GM18508 (cell line): ENCODE data around the gene TARP.
"Not testable (repeated sequence)": the region's sequence is repeated elsewhere in the genome, so short reads cannot be mapped to it uniquely, and the experiment has no call there.

Experiments used
- ATAC-seq: cut with Tn5 transposase; IDR thresholded peaks from one replicate; pipeline ENCODE4 v1.9.1; 2021; ENCODE audit warnings: moderate number of reproducible peaks; ENCODE audit not compliant: insufficient read depth, unreplicated experiment

TARP gene

DNA sequence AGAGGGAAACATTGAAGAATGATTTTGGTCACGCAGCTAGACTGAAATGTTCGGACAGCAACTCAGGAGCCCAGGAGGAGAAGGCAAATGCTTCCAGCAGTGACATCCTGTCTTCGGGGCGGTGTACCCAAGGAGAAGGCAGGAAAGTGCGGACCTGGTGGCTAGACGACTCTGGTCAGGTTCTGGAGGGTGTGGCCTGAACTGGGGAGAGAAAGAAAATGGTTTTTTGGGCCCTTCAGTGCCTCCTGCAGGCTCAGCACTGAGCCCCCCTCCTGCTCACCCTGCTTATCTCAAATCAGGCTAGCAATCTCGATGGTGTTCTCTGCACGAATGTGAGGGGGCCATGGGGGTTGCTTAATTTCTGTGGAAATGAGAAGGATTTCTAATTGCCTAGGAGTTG lies 26.7 kb upstream of the TARP start:
- no peak for ATAC-seq

DNA sequence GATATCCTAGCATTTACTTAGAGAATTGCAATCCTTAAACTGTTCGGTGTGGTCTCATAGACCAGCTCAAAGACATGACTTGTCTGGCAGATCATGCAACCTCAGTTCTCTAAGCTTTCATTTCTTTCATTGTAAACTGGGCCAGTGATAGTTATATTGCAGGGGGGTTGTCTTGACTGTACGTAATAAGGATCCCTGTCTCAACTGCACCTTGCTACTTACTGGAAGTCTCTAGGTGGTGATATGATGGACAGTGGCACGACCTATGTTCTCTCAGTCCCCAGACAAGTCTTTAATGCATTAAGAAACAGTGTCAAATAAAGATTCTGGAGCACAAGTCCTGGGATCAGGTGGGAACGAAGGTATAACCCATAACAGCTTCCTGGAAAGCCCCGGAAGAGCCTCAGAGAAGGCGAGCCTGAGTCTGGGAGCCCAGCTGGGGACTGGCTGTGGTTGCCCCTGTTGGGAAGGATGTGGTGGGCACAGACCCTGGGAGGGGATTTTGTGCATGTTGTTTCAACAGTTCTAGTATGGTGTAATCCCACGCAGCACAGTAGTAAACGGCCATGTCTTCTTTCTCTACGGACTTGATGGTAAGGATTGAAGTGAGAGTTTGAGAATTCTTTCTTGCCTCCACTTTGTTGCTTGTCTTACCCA lies 26.0 kb upstream of the TARP start:
- no peak for ATAC-seq

DNA sequence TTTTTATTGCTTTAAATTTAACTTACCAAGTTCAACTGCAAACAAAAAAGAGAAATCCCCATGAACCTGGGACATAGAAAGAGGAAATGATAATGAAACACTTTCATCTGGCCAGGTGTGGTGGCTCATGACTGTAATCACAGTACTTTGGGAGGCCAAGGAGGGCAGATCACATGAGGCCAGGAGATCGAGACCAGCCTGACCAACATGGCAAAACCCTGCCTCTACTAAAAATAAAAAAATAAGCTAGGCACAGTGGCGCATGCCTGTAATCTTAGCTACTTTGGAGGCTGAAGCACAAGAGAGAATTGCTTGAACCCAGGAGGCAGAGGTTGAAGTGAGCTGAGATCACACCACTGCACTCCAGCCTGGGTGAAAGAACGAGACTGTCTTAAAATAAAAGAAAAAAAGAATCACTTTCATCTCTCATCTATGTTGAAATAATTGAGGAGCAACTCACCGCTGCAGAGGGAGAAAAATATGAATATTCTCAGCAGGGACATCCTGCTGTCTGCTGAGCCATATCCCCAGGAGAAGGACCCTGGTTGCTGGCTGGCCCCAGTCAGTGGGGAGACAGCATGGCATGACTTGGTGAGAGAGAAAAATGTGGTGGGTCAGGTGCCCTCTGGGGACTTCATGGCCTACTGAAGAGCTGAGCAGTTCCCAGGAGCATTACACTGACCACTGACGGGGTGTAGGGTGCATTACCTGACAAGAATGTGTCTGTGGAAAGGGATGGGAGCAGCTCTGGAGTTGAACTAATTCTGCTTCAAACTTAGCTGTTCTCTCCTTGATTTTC lies 22.8 kb upstream of the TARP start:
- ATAC-seq: no peak

DNA sequence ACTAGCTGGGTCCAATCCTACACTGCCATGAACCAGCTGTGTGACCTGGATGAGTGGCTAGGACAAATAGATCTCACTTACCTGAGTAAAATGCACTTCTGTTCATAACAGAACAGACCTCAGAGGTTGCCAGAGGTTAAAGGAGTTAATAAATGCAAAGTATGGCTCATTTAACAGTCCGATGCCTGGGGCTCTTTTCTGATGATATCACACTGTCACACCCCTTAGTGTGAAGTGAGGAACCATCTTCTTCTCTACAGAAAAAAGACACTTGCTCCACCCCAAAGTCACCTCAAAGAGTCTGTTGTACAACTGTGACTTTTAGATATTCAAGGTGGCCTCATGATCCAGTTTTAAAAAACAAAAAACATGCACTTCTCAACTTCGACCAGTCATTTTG lies 21.5 kb upstream of the TARP start:
- ATAC-seq: no peak

DNA sequence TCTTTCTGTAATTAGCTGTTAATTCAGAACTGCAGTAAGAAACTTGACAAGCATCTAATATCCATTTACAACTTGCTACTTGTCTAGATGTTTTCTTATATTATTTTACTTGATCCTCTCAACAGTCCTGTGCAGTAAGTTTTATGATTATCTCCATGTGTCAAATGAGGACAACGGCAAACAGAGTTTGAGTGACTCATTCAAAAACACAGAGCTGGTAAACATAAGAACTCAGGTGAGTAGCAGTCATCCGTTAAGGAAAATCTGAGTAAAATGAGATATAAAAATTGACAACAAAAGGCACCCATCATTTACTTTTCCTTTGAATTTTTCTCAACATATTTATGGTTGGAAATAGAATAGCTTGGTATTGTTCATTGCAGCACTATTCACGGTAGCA lies 19.0 kb upstream of the TARP start:
- ATAC-seq: no peak

DNA sequence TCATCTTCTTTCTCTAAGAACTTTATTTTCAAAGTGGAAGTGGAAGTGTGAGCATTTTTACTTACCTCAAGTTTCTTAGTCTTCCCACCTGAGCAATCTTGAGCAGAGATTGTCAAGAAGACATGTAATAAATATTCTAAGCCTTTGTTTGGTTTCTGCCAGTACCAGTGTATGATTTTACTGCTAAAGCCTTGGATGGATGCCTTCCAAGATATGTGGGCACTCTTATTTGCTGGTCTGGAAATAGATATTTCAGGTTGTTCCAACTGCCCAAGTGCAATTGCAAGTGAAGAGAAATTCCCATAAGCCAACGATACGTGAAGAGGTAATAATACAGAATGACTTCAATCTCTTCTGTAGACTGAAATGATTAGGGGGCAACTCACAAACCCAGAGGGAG lies 18.2 kb upstream of the TARP start:
- ATAC-seq: no peak

DNA sequence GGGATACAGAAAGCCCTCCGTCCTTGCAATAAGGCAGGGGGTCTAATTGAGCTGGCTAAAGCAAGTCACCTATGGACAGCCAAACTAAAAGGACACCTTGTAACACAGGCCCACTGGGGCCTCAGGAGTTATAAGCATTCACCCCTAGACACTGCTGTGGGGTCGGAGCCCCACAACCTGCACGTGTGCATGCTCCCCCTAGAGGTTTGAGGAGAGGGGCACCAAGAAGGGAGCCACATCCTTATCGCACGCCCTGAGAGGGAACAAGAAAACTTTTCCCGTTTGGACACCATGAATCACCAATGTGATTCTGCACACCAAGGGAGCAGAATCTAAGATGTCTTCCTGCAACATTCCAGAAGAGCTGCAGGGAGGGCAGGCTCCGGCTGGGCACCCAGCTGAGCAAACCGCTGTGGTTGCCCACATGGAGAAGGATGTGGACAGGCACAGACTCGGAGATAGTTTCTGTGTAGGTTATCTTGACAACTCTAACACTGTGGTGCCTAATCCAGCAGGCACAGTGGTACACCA lies 17.7 kb upstream of the TARP start:
- ATAC-seq: no peak

DNA sequence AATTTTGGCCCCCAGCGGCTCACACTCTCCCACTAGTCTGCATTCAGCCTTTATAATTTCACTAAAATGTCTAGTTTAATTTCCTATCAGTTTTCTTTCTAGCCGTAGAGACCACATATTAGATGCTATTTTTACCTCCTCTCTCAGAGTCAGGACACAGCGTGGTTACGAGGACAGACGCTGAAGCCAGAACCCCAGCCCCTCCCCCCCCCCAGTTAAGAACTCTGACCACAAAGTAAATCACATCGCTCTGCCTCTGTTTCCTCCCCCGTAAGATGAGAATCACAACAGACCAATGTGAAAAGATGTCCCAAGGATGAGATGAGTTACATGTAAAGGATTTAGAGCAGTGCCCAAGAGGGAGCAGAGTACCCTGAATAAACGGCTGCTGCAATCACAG lies 11.1 kb upstream of the TARP start:
- no peak for ATAC-seq

DNA sequence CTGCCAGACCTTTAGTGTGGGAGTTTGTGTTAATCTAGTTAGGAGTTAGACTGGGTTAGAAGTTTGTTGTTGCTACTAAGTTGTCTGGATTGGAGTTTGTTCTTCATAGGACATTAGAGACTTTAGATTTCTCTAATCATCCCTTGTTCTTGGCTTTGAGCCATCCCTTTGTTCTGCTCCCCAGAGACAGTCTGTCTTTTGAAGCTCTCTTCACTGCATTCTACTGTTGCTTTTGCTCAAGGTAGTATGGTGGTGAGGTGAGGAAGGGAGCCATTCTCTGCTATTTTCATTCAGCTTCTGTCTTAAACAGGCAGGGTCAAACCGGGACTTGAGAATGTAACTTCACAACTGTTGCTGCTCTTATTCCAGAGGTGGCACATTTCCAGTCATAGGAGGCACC lies 10.4 kb upstream of the TARP start:
- ATAC-seq: no peak

DNA sequence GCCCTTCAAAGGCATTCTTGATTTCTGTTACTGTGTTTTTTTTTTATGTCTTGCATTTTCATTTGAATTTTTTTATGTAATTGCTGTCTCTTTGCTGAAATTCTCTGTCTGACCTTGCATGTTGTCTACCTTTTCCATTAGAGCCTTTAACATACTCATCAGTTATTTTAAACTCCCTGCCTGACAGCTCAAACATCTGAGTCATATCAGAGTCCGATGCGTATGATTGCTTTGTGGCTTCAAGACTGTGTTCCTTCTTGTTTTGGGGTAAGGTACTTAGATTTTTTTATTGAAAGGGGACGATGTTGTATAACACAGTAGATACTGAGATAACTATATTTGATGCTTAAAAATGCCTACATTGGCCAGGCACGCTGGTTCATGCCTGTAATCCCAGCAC lies 9.7 kb upstream of the TARP start:
- ATAC-seq: no peak

DNA sequence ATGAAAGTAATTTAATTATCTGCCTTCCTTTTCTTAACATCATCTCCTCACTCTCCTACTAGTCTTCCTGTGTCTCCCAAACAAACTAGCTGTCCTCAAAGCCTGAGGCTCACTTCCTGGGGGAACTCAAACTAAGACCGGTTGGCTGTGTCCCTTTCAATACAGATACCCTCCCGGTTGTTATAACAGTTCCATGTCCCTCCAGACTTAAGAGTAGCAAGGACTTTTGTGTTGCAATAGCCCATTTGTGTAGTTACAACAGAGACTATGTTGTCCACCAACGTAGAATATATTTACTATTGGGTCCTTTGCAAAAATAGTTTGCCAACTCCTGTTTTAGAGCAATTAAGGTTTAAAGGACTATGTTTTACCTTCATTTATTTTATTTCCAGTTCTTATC lies 8.6 kb upstream of the TARP start:
- no peak for ATAC-seq

DNA sequence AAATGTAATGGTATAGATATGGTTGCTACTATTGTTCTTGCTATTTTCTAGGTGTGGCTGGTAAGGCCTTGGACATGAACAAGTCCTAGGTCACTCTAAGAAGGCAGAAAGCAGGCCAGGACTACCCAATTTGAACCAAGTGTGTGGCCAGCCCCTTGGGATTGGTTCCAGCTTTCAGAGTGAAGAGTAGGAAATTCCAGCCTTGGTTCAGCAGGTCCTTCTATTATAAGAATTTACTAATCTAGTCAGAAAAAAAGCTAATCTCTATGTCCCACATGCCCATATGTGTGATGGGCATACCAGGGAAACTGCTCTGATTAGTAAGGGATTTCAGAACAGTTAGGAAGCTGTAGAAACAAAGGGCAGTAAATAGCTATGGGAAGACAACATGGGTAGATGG lies 7.8 kb upstream of the TARP start:
- no peak for ATAC-seq

DNA sequence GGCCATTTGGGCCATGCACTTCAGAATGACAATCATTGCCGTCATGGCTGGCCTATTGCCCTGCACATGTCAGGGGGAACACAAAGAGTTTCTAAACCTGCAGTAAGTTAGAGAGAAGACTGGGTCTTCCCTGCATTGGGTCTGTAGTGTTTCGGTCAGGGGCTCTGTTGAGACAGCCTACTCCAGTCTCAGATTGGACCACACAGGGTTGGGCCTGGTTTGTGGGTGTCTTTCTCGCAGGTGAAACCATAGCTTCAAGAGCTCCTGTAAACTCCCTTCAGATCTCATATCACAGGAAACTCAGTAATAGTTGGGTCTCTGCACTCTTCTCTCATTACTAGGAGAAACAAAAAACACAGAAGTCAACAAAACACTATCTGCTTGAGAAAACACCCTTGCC lies 7.3 kb upstream of the TARP start:
- no peak for ATAC-seq

DNA sequence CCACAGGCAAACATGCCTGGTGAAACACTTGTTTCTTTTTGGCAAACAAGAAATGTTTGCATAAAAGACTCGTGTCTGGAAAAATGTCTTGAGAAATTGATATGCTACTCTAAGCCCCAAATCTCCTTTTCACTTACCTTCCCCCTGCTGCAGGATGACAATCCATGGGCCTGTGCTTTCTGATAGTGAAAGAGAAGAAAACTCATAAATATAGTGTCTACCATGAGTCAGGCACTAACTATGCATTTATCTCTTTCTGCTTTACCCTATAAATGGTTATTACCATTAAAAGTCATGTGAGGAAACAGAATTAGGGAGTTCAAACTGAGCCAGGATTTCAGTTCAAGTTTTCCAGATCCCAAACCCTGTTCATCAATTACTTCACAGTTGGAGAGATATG lies 6.6 kb upstream of the TARP start:
- ATAC-seq: no peak

DNA sequence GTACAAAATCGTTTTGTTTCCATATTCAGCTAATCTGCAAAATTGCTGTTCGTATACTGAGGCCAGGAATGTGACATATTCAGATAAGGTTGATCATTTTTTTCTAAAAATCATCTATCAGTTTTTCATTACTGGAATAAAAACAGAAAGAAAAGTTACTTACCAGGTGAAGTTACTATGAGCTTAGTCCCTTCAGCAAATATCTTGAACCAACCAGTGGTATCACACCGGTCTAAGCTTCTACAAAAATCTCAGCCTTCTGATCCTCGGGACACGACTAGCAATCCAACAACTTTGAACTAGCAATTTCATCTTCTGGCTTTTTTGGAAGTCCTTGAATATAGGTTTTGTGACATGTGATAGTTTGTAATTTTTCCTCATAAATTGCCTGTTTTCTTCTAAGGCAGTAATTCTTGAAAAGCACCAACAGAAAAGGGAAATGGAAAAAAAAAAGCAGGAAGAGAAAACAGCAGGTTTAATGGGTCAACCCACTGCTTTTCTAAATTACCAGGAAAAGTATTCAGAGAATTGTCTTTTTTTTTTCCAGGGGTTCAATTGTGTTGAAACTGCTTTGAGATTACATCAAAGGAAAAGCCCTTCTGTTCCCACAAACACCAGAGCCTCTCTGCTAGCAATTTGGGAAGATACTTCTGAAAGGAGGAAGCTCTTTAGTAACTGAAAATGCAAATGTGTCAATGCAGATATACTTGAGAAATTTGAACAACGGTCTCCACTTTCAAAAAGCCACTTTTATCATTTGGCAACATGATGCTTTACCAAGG lies 2.9 kb upstream of the TARP start:
- no peak for ATAC-seq

DNA sequence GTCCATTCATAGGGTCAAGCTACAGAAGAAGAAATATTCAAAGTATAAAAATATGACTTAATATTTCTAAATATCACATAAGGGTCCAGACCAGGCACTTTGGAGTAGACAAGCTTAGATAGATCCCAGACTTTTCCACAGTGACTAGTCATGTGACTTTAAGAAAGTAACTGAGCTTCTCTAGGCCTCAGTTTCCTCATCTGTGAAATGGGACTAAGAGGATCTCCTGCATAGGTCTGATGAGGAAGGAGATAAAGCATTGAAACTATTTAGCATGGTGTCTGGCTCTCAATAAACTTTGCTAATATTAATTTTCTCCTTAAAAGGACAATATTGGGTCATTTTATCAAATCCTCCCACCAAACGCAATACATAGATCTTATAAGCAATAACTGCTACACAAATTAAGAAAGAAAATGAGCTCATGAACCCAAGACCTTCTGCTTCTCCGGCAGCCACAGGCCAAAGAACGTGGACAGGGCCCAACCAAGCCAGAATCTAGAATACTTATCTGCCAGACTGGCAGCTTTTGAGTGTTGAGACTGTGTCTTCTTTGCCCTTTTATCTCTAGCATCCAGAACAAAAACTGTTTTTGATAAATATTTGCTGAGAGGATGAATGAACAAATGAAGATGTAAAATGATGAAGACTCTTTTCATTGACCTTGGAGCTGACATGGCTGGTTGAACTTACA lies 1.6 kb upstream of the TARP start:
- ATAC-seq: no peak

DNA sequence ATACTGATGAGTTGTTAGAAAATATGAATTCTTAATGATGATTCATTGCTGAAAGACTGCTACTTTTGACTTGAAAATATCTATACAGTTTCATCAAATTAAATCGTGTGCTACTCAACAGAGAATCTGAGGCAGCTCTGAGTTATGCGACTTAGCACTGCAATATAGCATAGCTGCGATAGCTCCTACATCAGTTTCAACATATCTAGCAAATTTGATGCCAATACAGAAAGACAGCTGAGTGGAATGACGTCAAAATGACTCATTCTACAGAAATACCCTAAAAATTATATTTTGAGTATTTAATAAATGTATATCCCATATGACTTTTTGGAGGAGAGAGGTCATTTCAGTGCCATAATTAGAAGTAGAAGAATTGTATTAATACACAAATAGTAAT lies 1.1 kb upstream of the TARP start:
- ATAC-seq: no peak

DNA sequence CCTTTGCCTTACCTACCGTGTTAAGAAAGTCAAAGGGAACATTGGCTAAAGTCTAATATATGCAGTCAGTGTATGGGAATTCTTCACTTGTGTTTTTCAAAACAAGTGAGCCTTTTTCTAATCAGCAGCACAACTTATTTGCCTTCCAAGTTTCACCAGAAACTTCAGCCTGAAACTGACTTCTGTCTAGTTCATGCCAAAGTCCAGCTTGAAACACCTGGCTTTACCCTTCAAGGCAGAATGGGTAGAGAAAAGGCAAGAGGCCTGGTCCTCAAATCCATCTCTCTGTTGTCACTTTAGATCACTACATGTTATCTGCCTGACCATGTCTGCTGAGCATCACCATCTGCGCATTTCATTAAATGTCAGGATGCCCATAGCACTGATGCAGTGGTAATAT lies 3.0 kb downstream of the TARP start:
- ATAC-seq: not testable (repeated sequence)

DNA sequence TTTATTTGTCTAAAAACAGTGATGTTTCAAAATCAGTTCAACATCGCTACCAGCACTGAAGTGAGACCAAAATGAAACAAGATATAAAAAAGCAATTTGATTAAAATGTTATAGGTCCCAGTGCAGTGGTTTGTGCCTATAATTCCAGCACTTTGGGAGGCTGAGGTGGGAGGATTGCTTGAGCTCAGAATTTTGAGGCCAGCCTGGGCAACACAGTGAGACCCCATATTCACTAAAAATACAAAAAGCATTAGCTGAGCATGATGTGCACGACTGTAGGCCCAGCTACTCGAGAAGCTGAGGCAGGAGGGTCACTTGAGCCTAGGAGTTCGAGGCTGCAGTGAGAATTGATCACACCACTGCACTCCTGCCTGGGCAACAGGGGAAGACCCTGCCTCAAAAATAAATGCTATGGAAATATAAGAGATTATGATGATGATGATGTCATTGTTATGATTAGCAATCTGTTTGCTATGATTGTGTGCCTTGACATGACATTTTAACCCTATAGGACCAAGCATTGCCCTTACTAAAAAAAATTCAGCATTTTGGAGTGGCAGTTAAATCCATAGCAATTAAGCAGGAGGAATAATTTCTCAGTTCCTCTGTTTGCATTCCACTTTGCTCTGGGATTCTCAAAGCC lies 3.6 kb downstream of the TARP start:
- ATAC-seq: not testable (repeated sequence)

DNA sequence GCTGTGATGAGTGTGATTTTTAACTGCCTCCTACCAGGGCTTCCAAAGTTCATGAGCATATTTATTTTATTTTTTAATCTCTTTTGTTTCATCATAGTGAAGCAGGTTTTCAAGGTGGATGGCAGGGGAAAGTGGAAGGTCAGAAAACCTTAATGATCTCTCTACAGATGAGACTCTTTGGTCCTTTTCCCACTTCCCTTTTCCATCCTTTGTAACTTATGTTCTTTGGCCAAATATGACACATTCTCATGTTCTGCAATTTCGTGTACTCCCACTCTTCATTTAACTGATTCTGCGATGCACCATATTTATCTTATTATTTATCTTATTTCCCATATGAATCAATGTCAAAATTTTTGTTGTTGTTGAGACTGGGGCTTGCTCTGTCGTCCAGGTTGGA lies 7.5 kb downstream of the TARP start:
- ATAC-seq: not testable (repeated sequence)
